Transverse colon (tissue), 4 donors: Measurements from ENCODE around the gene OSGEPL1.

Experiments used
- POLR2A ChIP-seq: fragments of 450-650 bp; IDR thresholded peaks from one replicate; pipeline ENCODE4 v1.6.1; 2016; ENCODE audit warnings: antibody characterized with exemption, mild to moderate bottlenecking, moderate library complexity
- POLR2AphosphoS5 ChIP-seq, 3 donors: sonication (generic); formaldehyde crosslinking; IDR thresholded peaks; one replicate each; pipeline ENCODE4 v1.6.1; 2016; ENCODE audit warnings: antibody characterized with exemption in 3 of 3
- TF ChIP-seq, protein P1 (sequence below), 5 experiments: fragments of 200-600 bp in 3 of 5; fragments of 450-650 bp in 2 of 5; sonication (generic) in 3 of 5; IDR thresholded peaks; 1 replicate in 2 of 5; 2 replicates in 3 of 5; pipeline ENCODE4 v1.5.1; 2016 to 2017; ENCODE audit warnings: antibody characterized with exemption in 5 of 5, inconsistent platforms in 3 of 5, mild to moderate bottlenecking in 2 of 5, moderate library complexity in 1 of 5

DNA sequence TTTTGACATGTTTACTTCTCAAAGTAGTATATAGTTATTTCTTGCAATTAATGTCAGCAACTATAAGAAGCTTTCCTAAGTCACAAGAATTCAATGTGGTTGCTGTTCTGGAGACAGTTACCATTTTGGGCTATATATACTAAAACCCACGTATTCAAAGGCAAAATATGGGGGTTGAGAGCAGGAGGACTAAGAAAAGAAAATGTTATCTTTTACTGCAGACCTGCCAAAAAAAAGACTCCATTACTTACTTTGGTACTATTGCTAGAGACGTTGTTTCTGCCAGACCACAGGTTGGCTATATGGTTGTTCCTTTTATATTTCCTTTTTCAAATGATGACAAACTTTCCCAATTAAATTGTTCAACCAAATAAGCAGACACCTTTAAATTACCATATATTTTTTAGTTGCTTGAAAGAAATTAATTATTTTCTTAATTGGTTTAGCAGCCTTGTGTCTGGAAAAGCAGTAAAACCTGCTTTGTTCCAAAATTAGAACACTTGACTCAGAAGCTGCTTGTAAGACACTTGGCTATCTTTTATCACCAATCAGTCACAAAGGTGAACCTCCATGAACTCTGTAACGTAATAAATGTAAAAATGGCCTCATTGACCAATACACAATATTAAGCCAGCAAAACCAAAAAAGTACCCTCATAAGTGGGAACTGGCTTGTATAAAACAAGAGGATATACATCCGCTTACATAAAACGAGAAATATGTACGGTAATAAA is 8.2 kb upstream of the OSGEPL1 start:
- TF ChIP-seq, protein P1, sequence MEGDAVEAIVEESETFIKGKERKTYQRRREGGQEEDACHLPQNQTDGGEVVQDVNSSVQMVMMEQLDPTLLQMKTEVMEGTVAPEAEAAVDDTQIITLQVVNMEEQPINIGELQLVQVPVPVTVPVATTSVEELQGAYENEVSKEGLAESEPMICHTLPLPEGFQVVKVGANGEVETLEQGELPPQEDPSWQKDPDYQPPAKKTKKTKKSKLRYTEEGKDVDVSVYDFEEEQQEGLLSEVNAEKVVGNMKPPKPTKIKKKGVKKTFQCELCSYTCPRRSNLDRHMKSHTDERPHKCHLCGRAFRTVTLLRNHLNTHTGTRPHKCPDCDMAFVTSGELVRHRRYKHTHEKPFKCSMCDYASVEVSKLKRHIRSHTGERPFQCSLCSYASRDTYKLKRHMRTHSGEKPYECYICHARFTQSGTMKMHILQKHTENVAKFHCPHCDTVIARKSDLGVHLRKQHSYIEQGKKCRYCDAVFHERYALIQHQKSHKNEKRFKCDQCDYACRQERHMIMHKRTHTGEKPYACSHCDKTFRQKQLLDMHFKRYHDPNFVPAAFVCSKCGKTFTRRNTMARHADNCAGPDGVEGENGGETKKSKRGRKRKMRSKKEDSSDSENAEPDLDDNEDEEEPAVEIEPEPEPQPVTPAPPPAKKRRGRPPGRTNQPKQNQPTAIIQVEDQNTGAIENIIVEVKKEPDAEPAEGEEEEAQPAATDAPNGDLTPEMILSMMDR (IDR thresholded peaks at IDR 0.05): no peak
- TF ChIP-seq POLR2AphosphoS5 (IDR thresholded peaks at IDR 0.05): no peak
- TF ChIP-seq POLR2A: no peak
